ENCODE data around the gene ALOX12. TPM values are rescaled to one million over a fixed set of nuclear protein-coding genes. Genes with fewer than 3 reads are reported as not detected.

The ALOX12 gene
- total RNA-seq, 4 donors from 2014 or later = not detected

- TF ChIP-seq CTCF (IDR thresholded peaks at IDR 0.05) (no peak), POLR2A (IDR thresholded peaks at IDR 0.05) (no peak)
- DNase-seq = no peak
- H3K4me3 ChIP-seq = no peak overlapping the region
- peaks cover 2 to 21% (median 13%) of the 10 kb centered on the region in 4 donors for H3K4me1 ChIP-seq
- no peak overlapping the region for H3K27ac ChIP-seq
- H3K9me3 ChIP-seq = no peaks in the 10 kb centered on the region
- no peaks in the 10 kb centered on the region for H3K27me3 ChIP-seq
- H3K36me3 ChIP-seq = no peaks in the 10 kb centered on the region
Observed at GRCh38 chr17:7024402-7024785, 28.5 kb downstream of the ALOX12 start.

- Histone ChIP-seq H3K36me3 (no peaks in the 10 kb centered on the region), H3K4me3 (no peak overlapping the region), H3K27ac (no peak overlapping the region), H3K4me1 (peaks cover 2 to 24% (median 15%) of the 10 kb centered on the region in 4 donors), H3K9me3 (no peaks in the 10 kb centered on the region), H3K27me3 (no peaks in the 10 kb centered on the region)
- TF ChIP-seq POLR2A (IDR thresholded peaks at IDR 0.05) (no peak), CTCF (IDR thresholded peaks at IDR 0.05) (no peak)
- no peak for DNase-seq
Observed at GRCh38 chr17:7025245-7025644, 29.4 kb downstream of the ALOX12 start.

DNA sequence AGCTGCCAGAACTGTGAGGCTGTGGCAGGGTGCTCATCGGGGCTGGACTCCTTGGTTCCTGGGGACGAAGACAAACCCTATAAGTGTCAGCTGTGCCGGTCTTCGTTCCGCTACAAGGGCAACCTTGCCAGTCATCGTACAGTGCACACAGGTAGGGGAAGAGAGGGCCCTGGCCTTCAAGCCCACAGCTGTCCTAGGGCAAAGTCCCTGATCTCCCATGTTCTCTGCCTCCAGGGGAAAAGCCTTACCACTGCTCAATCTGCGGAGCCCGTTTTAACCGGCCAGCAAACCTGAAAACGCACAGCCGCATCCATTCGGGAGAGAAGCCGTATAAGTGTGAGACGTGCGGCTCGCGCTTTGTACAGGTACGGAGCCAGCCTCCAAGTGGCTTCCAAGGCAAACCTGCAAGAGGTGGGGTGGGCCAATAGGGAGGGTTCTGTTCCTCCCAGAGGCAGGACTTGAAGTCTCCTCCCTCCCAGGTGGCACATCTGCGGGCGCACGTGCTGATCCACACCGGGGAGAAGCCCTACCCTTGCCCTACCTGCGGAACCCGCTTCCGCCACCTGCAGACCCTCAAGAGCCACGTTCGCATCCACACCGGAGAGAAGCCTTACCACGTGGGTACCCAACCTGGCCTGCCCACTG lies 30.7 kb downstream of the ALOX12 start:
- TF ChIP-seq CTCF (IDR thresholded peaks at IDR 0.05) (no peak), POLR2A (IDR thresholded peaks at IDR 0.05) (no peak)
- H3K9me3 ChIP-seq = no peaks in the 10 kb centered on the region
- DNase-seq = no peak
- peaks cover 2 to 24% (median 15%) of the 10 kb centered on the region in 4 donors for H3K4me1 ChIP-seq
- no peak overlapping the region for H3K4me3 ChIP-seq
- H3K27me3 ChIP-seq = no peaks in the 10 kb centered on the region
- H3K27ac ChIP-seq = no peak overlapping the region
- no peaks in the 10 kb centered on the region for H3K36me3 ChIP-seq

- Histone ChIP-seq H3K27ac (no peak overlapping the region), H3K36me3 (no peaks in the 10 kb centered on the region), H3K4me3 (no peak overlapping the region), H3K9me3 (no peaks in the 10 kb centered on the region), H3K4me1 (peaks cover 2 to 21% (median 11%) of the 10 kb centered on the region in 4 donors), H3K27me3 (no peaks in the 10 kb centered on the region)
- no peak for TF ChIP-seq CTCF (IDR thresholded peaks at IDR 0.05)
- no peak for TF ChIP-seq POLR2A (IDR thresholded peaks at IDR 0.05)
- DNase-seq = no peak
Observed at GRCh38 chr17:7027335-7027734, 31.5 kb downstream of the ALOX12 start.

DNA sequence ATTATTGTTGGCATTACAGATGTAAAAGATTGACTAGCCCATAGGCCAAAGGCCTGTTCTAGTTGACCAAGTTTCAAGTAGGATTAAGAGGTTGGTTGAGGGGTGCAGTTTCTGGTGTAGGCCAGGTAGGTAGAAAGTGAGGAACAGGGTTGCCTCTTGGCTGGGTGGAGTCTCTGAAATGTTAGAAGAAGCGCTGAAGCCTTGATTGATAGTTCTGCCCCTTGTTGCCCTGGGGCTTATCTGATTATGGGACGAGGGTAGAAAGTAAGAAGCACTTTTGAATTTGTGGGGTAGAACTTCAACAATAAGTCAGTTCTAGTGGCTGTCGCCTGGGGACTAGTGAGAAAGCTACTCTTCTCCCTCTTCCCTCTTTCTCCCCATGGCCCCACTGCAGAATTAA lies 33.2 kb downstream of the ALOX12 start:
- Histone ChIP-seq H3K36me3 (no peaks in the 10 kb centered on the region), H3K4me3 (no peak overlapping the region), H3K27me3 (no peaks in the 10 kb centered on the region), H3K9me3 (no peaks in the 10 kb centered on the region), H3K4me1 (peaks cover 0 to 10% (median 0%) of the 10 kb centered on the region in 4 donors), H3K27ac (peak overlapping the region in 2 of 4 donors; percentile 39 to 60)
- no peak for DNase-seq
- TF ChIP-seq POLR2A (IDR thresholded peaks at IDR 0.05) = no peak
- no peak for TF ChIP-seq CTCF (IDR thresholded peaks at IDR 0.05)
